GM15510 (cell line): ENCODE results near the gene RAB40B.

Source experiments
- POLR2A ChIP-seq: IDR thresholded peaks from 3 replicates; pipeline ENCODE4 v1.6.1; 2011; ENCODE audit warnings: borderline replicate concordance; ENCODE audit not compliant: insufficient read length; ENCODE audit errors: extremely low read depth

The RAB40B gene

GRCh38 chr17:82687375-82687861, 11.1 kb downstream of the RAB40B start:
- TF ChIP-seq POLR2A: no peak

GRCh38 chr17:82686366-82687324, 11.9 kb downstream of the RAB40B start:
- no peak for TF ChIP-seq POLR2A

- no peak for TF ChIP-seq POLR2A
These were observed 13.2 kb downstream of the RAB40B start for GRCh38 chr17:82685291-82685690.

- no peak for TF ChIP-seq POLR2A
These were observed 14.2 kb downstream of the RAB40B start for GRCh38 chr17:82684228-82684841.

- no peak for TF ChIP-seq POLR2A
These were observed 15.0 kb downstream of the RAB40B start for GRCh38 chr17:82683534-82683933.

GRCh38 chr17:82681547-82681946, 17.0 kb downstream of the RAB40B start:
- no peak for TF ChIP-seq POLR2A

GRCh38 chr17:82679586-82680465, 18.7 kb downstream of the RAB40B start:
- TF ChIP-seq POLR2A: no peak

- no peak for TF ChIP-seq POLR2A
These were observed 20.1 kb downstream of the RAB40B start for GRCh38 chr17:82678265-82678891.

GRCh38 chr17:82677353-82677925, 21.1 kb downstream of the RAB40B start:
- TF ChIP-seq POLR2A: no peak

- TF ChIP-seq POLR2A: no peak
These were observed 22.8 kb downstream of the RAB40B start for GRCh38 chr17:82675476-82676245.

- TF ChIP-seq POLR2A: no peak
These were observed 23.6 kb downstream of the RAB40B start for GRCh38 chr17:82674656-82675475.

GRCh38 chr17:82670661-82671450, 27.6 kb downstream of the RAB40B start:
- no peak for TF ChIP-seq POLR2A

- no peak for TF ChIP-seq POLR2A
These were observed 29.8 kb downstream of the RAB40B start for GRCh38 chr17:82668631-82669099.
